IPS DF 6.9 (cell line): ENCODE results near the gene SRCIN1.

Source experiments
- DNase-seq: peaks from one replicate; pipeline ENCODE4 v3.0.0-alpha.2; 2013; ENCODE audit warnings: low read depth, low spot score
- H3K27ac ChIP-seq: one replicate; pipeline ENCODE4 v1.5.1; 2013; ENCODE audit warnings: low read length, control low read depth
- H3K27me3 ChIP-seq: 2 replicates; pipeline ENCODE4 v1.6.1; 2013; ENCODE audit warnings: mild to moderate bottlenecking, low read length; ENCODE audit not compliant: control insufficient read depth, insufficient read depth
- H3K36me3 ChIP-seq: 2 replicates; pipeline ENCODE4 v1.6.1; 2013; ENCODE audit warnings: low read length; ENCODE audit not compliant: control insufficient read depth, insufficient read depth
- H3K4me1 ChIP-seq: 2 replicates; pipeline ENCODE4 v1.6.1; 2013; ENCODE audit warnings: low read length; ENCODE audit not compliant: control insufficient read depth, insufficient read depth
- H3K4me3 ChIP-seq: 2 replicates; pipeline ENCODE4 v1.5.1; 2013; ENCODE audit warnings: mild to moderate bottlenecking, low read length
- H3K9me3 ChIP-seq: 2 replicates; pipeline ENCODE4 v1.6.1; 2013; ENCODE audit warnings: low read length, inconsistent platforms; ENCODE audit not compliant: control insufficient read depth, insufficient read depth
- WGBS: extraction: QIAGEN DNeasy Blood & Tissue Kit; methylation state at CpG from one replicate; pipeline ENCODE4 v1.1.7; 2013; ENCODE audit warnings: mixed read lengths, missing lambda C conversion rate; ENCODE audit not compliant: insufficient read length, insufficient coverage; 5-methylcytosine and 5-hydroxymethylcytosine counted together

The SRCIN1 gene

DNA sequence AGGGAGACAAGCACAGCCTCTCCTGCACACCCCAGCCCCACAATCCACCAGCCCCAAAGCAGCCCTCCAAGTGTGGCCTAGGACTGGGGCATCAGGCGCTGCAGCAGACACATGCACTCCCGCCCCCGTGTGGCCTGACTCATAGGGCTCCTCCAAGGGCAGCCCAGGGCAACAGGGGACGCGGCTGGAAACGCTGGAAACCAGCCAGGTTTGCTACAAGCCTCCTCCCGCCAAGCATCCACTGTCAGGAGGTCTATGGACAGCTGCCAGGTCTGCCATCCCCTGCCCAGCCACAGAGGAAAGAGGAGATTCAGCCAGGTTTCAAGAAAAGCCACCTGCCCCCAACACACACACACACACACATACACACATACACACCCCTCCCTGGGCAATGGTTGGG lies 25.8 kb downstream of the SRCIN1 start:
- no peaks in the 10 kb centered on the region for H3K9me3 ChIP-seq
- WGBS, result no CpG with 5 or more reads among the region's 7 CpGs
- DNase-seq, result no peak
- no peak overlapping the region for H3K4me3 ChIP-seq
- peaks cover 49% of the 10 kb centered on the region for H3K27me3 ChIP-seq
- no peak overlapping the region for H3K27ac ChIP-seq
- peaks cover 11% of the 10 kb centered on the region for H3K4me1 ChIP-seq
- H3K36me3 ChIP-seq, result no peaks in the 10 kb centered on the region

DNA sequence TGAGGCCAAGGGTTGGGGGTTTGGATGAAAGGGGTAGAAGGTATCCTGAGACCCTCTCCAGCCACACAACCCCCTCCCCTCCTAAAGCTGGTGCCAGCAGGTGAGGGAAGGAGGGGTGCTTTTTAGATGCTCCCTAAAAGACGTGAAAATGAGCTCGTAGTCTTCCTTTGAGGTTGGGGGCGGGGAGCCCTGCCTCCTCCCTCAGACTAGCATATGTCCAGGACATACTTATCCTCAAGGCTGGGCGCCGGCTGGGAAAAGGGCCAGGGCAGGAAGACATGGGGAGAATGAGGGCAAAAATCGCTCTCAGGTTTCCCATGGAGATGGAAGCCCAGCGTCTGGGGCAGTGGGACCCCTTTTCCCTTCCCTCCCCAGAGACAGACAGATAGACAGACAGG lies 26.7 kb downstream of the SRCIN1 start:
- H3K27ac ChIP-seq, result no peak overlapping the region
- H3K27me3 ChIP-seq, result peaks cover 58% of the 10 kb centered on the region
- H3K36me3 ChIP-seq, result no peaks in the 10 kb centered on the region
- peaks cover 11% of the 10 kb centered on the region for H3K4me1 ChIP-seq
- no CpG with 5 or more reads among the region's 7 CpGs for WGBS
- no peaks in the 10 kb centered on the region for H3K9me3 ChIP-seq
- no peak overlapping the region for H3K4me3 ChIP-seq
- no peak for DNase-seq

DNA sequence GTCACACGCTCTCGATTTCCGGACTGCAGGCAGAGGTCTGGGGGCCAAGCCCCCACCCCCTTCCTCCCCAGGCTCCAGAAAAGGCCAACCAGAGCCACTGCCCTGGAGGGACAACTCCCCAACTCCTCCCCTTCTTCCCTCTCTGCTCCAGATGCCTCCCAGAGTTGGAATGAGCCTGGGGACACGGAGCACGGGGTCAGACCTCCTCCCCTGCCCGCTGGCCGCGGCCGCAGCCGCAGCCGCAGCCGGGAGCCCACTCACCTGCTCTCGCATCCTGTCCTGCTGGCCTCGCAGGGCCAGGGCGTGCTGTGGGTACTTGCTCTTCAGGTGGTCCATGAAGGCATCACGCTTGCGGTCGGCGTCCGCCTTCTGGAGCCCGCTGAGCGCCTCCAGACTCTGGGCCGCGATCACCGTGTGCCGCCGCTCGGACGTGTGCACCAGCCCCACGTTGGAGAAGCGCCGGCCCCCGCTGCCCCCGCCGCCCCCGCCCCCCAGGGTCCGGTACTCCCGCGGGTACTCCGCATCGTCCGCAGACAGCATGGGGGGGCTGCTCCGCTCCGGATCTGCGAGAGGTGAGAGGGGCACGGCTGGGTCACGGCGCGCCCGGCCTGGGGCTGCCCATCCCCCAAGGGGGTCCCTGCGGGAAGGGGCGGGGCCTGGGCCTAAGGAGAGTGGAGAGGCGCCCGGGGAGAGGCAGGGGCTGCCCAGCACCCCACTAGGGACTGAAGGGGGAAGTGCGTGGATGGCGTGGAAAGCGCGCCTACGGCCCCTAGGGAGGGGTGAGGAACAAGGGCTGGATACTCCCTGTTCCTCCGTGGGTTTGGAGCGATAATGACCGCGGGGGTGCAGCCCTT lies 27.3 kb downstream of the SRCIN1 start:
- WGBS, result no CpG with 5 or more reads among the region's 63 CpGs
- H3K27ac ChIP-seq, result no peak overlapping the region
- H3K27me3 ChIP-seq, result peaks cover 64% of the 10 kb centered on the region
- no peaks in the 10 kb centered on the region for H3K9me3 ChIP-seq
- peaks cover 9% of the 10 kb centered on the region for H3K4me1 ChIP-seq
- H3K4me3 ChIP-seq, result peak overlapping the region; percentile 27; the same call in 1 of the 2 replicates
- H3K36me3 ChIP-seq, result no peaks in the 10 kb centered on the region
- no peak for DNase-seq

DNA sequence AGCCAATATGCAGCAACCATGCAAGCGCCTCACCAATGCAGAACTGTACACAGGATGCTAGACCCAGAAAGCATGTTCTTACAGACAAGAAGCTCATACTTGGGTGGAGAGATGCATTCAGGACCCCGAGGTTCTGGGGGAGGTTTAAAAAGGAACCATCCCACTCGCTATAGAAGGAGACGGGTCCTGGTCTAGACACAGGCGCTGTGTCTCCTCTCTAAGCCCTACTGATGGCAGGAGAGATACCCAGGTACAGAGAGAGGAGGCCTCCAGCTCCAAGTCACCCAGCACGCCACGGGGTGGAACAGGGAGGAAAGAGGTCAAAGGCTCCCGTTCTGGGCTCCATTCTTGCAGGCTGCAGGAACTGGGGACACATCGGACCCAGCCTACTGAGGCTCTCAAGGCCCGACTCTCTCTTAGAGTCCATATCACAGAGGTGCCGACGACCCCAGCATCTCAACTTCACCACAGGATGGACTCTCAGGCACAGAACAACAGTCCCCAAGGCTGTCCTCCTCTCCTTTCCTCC lies 28.0 kb downstream of the SRCIN1 start:
- H3K9me3 ChIP-seq, result no peaks in the 10 kb centered on the region
- no peak for DNase-seq
- H3K27ac ChIP-seq, result no peak overlapping the region
- no CpG with 5 or more reads among the region's 12 CpGs for WGBS
- H3K36me3 ChIP-seq, result no peaks in the 10 kb centered on the region
- H3K4me1 ChIP-seq, result peaks cover 9% of the 10 kb centered on the region
- peaks cover 70% of the 10 kb centered on the region for H3K27me3 ChIP-seq
- no peak overlapping the region for H3K4me3 ChIP-seq

DNA sequence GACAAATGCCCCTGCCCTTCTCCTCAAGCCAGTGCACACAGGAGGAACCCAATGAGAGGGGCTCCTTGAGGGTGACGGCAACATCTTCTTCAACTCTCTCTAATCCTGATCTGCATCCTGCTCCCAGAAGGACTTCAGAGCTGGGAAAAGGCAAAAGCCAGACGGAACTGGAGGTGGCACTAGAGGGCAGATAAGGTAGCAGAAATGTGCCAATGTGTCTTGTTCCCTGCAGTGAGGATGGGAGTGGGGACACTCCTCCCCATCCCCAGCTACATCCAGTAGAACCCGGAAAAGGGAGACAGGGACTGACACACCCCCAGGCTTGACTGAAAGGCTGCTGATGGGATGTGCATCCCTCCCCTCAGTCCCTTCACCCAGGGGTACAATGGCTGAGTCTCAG lies 28.5 kb downstream of the SRCIN1 start:
- Histone ChIP-seq H3K36me3 (no peaks in the 10 kb centered on the region), H3K27me3 (peaks cover 70% of the 10 kb centered on the region), H3K4me3 (no peak overlapping the region), H3K27ac (no peak overlapping the region), H3K4me1 (peaks cover 9% of the 10 kb centered on the region), H3K9me3 (no peaks in the 10 kb centered on the region)
- no peak for DNase-seq
- WGBS, result no CpG with 5 or more reads among the region's 3 CpGs

DNA sequence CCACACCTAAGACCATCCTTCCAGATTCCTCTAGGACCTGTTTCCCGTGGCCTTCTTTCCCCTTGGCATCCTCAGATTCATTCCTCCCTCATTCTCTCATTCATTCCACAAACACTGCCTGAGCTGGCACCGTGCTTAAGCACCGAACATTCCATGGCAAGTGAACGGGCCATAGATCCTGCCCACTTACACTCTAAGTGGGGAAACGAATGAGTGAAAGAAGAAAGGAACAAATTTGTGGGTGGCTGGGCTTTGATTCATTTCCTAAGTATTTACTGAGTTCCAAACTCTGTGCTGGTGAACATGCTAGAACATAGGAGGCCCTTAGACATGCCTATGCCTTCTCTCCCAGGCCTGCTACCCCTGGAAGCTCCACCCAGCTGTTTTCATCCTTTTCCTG lies 30.0 kb downstream of the SRCIN1 start:
- H3K4me1 ChIP-seq, result peaks cover 11% of the 10 kb centered on the region
- peaks cover 81% of the 10 kb centered on the region for H3K27me3 ChIP-seq
- H3K36me3 ChIP-seq, result no peaks in the 10 kb centered on the region
- H3K9me3 ChIP-seq, result no peaks in the 10 kb centered on the region
- H3K4me3 ChIP-seq, result no peak overlapping the region
- no peak overlapping the region for H3K27ac ChIP-seq
- no peak for DNase-seq
- no CpG with 5 or more reads among the region's 5 CpGs for WGBS

- H3K36me3 ChIP-seq, result no peaks in the 10 kb centered on the region
- no peak overlapping the region for H3K4me3 ChIP-seq
- no peaks in the 10 kb centered on the region for H3K9me3 ChIP-seq
- peaks cover 88% of the 10 kb centered on the region for H3K27me3 ChIP-seq
- WGBS, result no CpG with 5 or more reads among the region's 13 CpGs
- peaks cover 11% of the 10 kb centered on the region for H3K4me1 ChIP-seq
- no peak overlapping the region for H3K27ac ChIP-seq
- no peak for DNase-seq
Measured at GRCh38 chr17:38574712-38575111, 31.0 kb downstream of the SRCIN1 start.

GRCh38 chr17:38572669-38573365 lies 32.9 kb downstream of the SRCIN1 start:
- Histone ChIP-seq H3K4me1 (peaks cover 5% of the 10 kb centered on the region), H3K27me3 (peaks cover 84% of the 10 kb centered on the region)

GRCh38 chr17:38571833-38572668 lies 33.7 kb downstream of the SRCIN1 start:
- Histone ChIP-seq H3K4me1 (peaks cover 4% of the 10 kb centered on the region), H3K27ac (no peak overlapping the region), H3K27me3 (peaks cover 84% of the 10 kb centered on the region), H3K4me3 (peak overlapping the region; percentile 25; the same call in 1 of the 2 replicates), H3K9me3 (no peaks in the 10 kb centered on the region), H3K36me3 (no peaks in the 10 kb centered on the region)
- DNase-seq, result no peak
- no CpG with 5 or more reads among the region's 39 CpGs for WGBS

More at GRCh38 chr17:38572669-38573365, 32.9 kb downstream of the SRCIN1 start:
- Histone ChIP-seq H3K36me3 (no peaks in the 10 kb centered on the region), H3K4me3 (peak overlapping the region; percentile 25; the same call in 1 of the 2 replicates), H3K9me3 (no peaks in the 10 kb centered on the region), H3K27ac (no peak overlapping the region)
- no peak for DNase-seq
- WGBS, result no CpG with 5 or more reads among the region's 61 CpGs
